GM18508 (cell line): ENCODE results near the gene OR9A2.
"Not testable (repeated sequence)": the region's sequence is repeated elsewhere in the genome, so short reads cannot be mapped to it uniquely, and the experiment has no call there.

Experiments used
- ATAC-seq: cut with Tn5 transposase; IDR thresholded peaks from one replicate; pipeline ENCODE4 v1.9.1; 2021; ENCODE audit warnings: moderate number of reproducible peaks; ENCODE audit not compliant: insufficient read depth, unreplicated experiment

OR9A2 gene

GRCh38 chr7:142978402-142978801, 48.5 kb downstream of the OR9A2 start:
- ATAC-seq, result not testable (repeated sequence)
